ENCODE results near the gene SCN9A. TPM values are rescaled to one million over a fixed set of nuclear protein-coding genes. Genes with fewer than 3 reads are reported as not detected.
A peak's percentile ranks its signal among the peaks of the same experiment; 100 is the strongest.
"Not testable (repeated sequence)": the region's sequence is repeated elsewhere in the genome, so short reads cannot be mapped to it uniquely, and the experiment has no call there.

SCN9A gene
- polyA plus RNA-seq, 10 donors = 2.2 to 4.5 (median 3.3) TPM

GRCh38 chr2:166335284-166335683, 40.5 kb downstream of the SCN9A start:
- DNase-seq = peak; percentile 6 to 67 (median 19)

- DNase-seq = peak in 1 of 3 donors; percentile 40
Observed at GRCh38 chr2:166334805-166335204, 40.9 kb downstream of the SCN9A start.

- no peak for DNase-seq
Observed at GRCh38 chr2:166333801-166334200, 41.9 kb downstream of the SCN9A start.

- no peak for DNase-seq
Observed at GRCh38 chr2:166332106-166332505, 43.6 kb downstream of the SCN9A start.

- no peak for DNase-seq
Observed at GRCh38 chr2:166331468-166331867, 44.3 kb downstream of the SCN9A start.

- no peak for DNase-seq
Observed at GRCh38 chr2:166329465-166329864, 46.3 kb downstream of the SCN9A start.

GRCh38 chr2:166328147-166328546, 47.6 kb downstream of the SCN9A start:
- DNase-seq = no peak

GRCh38 chr2:166321076-166321475, 54.7 kb downstream of the SCN9A start:
- no peak for DNase-seq

- DNase-seq = peak in 1 of 3 donors; percentile 68
Observed at GRCh38 chr2:166314022-166314759, 61.6 kb downstream of the SCN9A start.

- DNase-seq = not testable (repeated sequence)
Observed at GRCh38 chr2:166312863-166313262, 62.9 kb downstream of the SCN9A start.

GRCh38 chr2:166307326-166307725, 68.4 kb downstream of the SCN9A start:
- DNase-seq = peak in 1 of 3 donors; percentile 39

GRCh38 chr2:166304656-166305055, 71.1 kb downstream of the SCN9A start:
- no peak for DNase-seq

- DNase-seq = no peak
Observed at GRCh38 chr2:166302036-166302435, 73.7 kb downstream of the SCN9A start.

- DNase-seq = peak in 1 of 3 donors; percentile 41
Observed at GRCh38 chr2:166297951-166298350, 77.8 kb downstream of the SCN9A start.

- no peak for DNase-seq
Observed at GRCh38 chr2:166293984-166294383, 81.8 kb downstream of the SCN9A start.

GRCh38 chr2:166285215-166285614, 90.5 kb downstream of the SCN9A start:
- DNase-seq = no peak

- DNase-seq = no peak
Observed at GRCh38 chr2:166284359-166284758, 91.4 kb downstream of the SCN9A start.

- no peak for DNase-seq
Observed at GRCh38 chr2:166282154-166282553, 93.6 kb downstream of the SCN9A start.

GRCh38 chr2:166278856-166279255, 96.9 kb downstream of the SCN9A start:
- no peak for DNase-seq

GRCh38 chr2:166270376-166270775, 105.4 kb downstream of the SCN9A start:
- DNase-seq = no peak

GRCh38 chr2:166269322-166269721, 106.4 kb downstream of the SCN9A start:
- no peak for DNase-seq

- no peak for DNase-seq
Observed at GRCh38 chr2:166257859-166258258, 117.9 kb downstream of the SCN9A start.

GRCh38 chr2:166256896-166257295, 118.8 kb downstream of the SCN9A start:
- no peak for DNase-seq

- no peak for DNase-seq
Observed at GRCh38 chr2:166249318-166249717, 126.4 kb downstream of the SCN9A start.

Measured in muscle of back (tissue), 11 donors.